HL-60/S4 treated with phorbol 12-myristate 13-acetate at 8.2 ng/mL for 4 days and 3 days (cell line): Measurements from ENCODE around the gene KCNQ5.
"Not testable (repeated sequence)": the region's sequence is repeated elsewhere in the genome, so short reads cannot be mapped to it uniquely, and the experiment has no call there.

Experiments used
- in situ Hi-C: fragments of 300-500 bp; cut with MboI; formaldehyde crosslinking; loops from 2 replicates; pipeline ENCODE4 v1.15.0; 2022; ENCODE audit warnings: low sequenced_read_pairs

KCNQ5 gene

DNA sequence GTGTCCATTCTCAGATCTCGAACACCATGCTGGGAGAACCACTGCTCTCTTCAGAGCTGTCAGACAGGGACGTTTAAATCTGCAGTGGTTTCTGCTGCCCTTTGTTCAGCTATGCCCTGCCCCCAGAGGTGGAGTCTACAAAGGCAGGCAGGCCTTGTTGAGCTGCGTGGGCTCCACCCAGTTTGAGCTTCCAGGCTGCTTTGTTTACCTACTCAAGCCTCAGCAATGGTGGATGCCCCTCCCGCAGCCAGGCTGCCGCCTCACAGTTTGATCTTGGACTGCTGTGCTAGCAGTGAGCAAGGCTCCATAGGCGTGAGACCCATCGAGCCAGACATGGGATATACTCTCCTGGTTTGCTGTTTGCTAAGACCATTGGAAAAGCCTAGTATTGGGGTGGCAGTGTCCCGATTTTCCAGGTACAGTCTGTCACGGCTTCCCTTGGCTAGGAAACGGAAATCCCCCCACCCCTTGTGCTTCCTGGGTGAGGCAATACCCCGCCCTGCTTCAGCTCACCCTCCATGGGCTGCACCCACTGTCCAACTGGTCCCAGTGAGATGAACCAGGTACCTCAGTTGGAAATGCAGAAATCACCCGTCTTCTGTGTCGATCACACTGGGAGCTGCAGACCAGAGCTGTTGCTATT, 362.4 kb downstream of the KCNQ5 start:
- in situ Hi-C loops = not testable (repeated sequence)

DNA sequence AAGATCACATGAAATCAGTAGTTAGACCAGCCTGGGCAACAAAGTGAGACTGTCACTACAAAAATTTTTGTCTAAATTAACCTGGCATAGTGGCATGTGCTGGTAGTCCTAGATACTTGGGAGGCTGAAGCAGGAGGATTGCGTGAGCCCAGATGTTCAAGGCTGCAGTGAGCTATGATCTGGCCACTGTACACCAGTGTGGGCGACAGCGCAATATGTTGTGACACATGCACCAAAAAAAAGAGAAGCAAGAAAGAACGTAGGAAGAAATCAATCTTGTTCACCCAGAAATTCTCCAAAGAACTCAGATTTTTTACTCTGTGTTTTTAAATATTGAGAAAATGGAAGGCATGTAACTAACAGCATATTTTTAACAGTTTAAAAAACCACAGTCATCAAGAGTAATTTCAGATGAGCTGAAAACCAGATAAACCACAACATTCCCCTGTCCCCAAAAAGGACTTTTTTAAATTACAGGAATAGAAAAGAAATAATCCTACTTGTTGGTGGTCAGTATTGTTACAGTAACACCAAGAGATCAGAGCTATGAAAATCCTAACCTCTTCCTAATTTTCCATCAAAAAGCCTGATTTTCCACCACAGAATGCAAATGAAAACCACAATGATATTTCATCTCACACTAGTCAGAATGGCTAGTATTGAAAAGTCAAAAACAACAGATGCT, 363.3 kb downstream of the KCNQ5 start:
- in situ Hi-C loops = no loop called here

DNA sequence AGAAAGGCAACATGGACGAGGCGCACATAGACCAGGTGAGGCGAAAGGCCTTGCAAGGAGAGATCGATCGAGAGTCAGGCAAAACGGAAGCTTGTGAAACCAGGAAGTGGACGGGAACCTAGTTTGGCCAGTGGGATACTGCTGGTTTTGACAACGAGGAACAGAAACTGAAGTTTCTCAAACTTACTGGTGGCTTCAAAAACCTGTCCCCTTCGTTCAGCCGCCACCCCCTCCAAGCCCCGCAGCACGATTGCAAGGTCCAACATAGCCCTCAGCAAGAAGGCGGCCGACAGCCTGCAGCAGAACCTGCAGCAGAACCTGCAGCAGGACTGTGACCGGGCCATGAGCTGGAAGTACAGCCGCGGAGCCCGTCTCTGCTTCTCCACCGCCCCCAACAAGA, 365.4 kb downstream of the KCNQ5 start:
- in situ Hi-C loops = no loop called here

DNA sequence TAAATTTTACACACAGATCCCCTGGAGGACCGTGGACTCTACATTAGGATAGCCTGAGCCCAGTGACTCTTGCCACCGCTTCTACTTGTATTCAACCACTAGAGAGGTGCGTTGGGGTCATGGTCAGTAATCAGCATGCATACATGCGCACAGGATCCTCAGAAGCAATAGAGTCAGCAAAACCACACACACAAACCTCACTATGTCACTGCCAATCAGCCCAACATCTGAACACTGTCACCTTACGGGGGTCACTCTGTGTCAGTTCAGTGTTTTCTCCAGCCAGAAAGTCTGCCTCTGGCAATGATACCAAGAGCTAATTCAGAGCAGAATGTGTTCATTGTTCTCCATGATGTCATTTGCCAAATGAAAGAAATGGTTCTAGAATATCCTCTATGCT, 378.1 kb downstream of the KCNQ5 start:
- in situ Hi-C loops = no loop called here

DNA sequence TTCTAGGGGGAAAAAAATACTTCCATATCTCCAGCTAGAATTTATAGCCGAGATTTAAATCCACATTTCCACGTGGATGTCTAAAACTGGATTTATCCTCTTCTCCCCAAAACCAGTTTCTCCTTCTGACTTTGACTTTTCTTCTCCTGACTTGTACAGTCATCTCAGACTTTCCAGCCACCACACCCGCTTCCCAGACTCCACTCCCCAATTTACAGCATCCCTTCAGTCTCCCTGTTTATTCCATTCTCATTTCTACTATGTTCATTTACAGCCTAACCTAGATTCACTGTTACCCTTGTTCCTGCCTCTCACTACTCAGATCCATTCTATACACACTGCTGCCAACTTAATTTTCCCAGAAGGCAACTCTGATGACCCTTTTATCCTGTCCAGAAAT, 378.6 kb downstream of the KCNQ5 start:
- in situ Hi-C loops = no loop called here

DNA sequence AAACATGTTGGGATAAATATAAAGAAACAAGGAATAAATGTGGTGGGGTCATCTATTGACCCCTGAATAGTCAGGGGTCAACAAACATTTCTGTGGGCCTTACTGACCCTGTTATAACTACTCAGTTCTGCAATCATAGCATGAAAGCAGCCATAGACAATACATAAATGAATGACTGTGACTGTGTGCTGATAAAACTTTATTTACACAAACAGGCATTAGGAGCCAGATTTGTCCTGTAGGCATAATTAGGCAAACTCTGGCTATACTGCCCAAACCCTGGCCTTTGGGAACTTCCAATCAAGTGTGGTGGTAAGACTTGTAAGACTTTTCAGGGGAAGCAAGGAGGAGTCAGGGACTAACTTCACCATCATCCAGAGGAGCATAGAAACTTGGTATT, 380.7 kb downstream of the KCNQ5 start:
- in situ Hi-C loops = no loop called here

DNA sequence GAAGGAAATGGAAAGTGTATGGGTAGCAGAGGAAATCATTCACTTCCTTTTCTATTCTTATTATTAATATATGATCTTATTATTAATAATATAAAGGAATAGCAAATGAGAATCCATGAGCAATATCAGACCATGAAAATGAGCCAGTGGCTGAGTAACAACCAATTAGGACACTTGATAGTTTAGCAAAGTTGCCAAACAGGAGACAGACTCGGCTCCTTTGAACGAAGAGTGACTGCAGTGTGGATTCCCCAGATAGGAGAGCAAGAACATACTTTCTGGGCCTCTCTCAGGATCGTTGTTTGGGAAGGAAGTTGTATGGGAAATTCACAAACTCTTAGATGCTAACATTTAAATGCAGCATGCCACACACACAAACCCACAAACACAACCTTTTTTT, 381.4 kb downstream of the KCNQ5 start:
- in situ Hi-C loops = no loop called here

DNA sequence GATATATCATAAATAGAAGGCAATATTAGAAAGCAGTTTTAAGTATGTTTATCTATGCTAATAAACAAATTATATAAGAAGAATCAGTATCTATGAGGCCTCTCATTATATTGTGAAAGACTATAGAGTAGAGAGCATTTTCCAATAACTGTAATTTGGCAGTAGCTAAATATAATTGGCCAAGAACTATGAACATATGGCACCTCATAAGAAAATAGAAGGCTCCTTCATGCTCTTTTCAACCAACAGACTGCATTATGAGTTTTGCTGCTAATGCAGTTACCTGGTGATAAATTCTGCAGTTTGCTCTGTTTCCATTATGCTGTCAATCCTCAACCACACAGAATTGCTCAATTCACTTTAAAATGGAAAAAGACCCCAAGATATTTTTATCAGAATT, 382.4 kb downstream of the KCNQ5 start:
- in situ Hi-C loops = no loop called here

DNA sequence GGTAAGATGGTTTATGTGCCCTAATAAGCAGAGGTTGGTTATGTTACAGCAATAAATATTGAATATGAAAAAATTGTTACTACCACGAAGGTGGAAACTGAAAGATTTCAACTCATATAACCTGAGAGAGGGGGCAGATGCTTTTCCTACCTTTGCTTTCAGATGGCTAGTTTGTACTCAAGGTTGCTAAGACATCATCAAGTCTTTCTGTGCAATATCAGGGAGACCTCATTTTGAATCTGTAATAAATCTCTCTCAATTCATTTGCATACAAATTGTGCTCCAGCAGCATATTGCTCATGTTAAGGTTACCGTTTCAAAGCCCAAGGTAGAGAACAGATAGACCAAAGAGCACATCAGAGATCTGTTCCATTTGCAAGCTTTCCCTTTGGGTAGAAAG, 383.0 kb downstream of the KCNQ5 start:
- in situ Hi-C loops = no loop called here

DNA sequence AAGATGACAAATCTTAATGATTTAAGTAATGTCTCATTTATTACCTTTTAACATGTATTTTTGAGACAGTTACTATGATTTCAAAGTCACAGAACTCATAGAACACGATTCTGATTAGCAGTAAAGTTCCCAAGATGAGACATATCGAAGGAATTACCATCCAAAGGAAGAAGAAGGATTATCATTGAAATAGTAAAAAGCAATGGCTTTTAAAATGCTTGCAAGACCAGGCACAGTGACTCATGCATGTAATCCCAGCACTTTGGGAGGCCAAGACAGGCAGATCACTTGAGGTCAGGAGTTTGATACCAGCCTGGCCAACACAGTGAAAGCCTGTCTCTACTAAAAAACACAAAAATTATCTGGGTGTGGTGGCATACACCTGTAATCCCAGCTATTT, 384.3 kb downstream of the KCNQ5 start:
- in situ Hi-C loops = no loop called here

DNA sequence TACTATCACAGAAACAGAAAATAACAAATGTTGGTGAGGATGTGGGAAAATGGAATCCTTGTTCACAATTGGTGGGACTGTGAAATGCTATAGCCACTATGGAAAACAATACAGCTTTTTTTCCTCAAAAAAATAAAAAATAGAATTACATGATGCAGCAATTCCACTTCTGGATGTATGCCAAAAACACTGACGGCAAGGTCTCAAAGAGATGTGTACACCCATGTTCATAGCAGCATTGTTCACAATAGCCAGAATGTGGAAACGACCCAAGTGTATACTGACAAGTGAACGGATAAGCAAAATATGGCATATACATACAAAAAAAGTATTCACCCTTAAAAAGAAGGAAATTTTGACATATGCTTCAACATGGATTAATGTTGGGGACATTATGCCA, 390.1 kb downstream of the KCNQ5 start:
- in situ Hi-C loops = no loop called here

DNA sequence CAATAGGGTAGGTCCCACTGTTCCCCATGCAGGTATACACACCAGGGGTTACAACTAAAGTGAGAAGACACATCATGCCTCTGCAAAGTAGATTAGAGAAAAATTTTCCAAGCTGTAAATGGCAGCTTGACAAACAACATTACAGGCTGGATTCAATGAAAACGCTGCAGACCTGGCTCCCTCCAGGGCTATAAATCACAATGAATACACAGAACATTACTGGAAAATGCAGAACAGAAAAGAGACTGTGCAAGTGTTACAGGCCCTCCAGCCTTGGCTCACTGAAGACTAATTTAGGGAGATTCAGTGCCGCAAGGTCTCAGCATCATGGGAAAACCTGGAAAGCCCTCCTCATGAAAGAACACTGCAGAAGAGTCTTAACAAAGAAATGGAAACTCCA, 395.6 kb downstream of the KCNQ5 start:
- in situ Hi-C loops = no loop called here

DNA sequence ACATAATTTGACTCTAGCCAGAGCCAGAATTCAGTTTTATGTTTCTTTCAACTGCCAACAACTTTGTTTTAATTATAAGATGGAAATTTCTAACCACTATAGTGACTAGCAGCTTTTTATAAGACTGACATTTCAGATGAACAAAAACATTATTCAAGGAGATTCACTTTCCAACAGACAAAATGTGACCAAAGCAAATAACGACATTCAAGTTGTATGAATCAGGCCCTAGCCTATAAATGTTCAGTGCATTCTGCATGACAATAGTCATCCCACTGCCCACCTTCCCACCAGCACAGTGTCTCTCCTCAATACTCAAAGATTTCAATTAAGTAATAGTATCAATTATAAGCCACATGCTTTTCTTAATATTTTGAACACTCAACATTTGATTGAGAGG, 402.7 kb downstream of the KCNQ5 start:
- in situ Hi-C loops = no loop called here

DNA sequence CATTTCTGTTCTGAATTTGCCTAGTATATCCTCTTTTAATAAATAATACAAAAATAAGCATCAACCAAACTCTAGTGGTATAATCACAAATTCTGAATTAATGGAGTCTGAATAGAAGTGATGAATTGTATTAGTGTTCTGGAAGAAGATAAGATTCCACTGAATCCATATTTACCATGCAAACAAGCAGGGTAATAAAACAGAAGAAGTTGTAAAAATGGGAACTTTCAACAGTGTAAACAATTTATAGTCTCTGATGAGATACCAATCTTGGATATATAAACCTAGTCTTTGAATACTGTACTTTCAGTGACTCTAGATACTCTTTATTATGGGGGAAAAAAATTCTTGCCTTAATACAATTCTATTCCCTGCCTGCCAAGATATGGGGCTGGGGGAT, 405.8 kb downstream of the KCNQ5 start:
- in situ Hi-C loops = no loop called here

DNA sequence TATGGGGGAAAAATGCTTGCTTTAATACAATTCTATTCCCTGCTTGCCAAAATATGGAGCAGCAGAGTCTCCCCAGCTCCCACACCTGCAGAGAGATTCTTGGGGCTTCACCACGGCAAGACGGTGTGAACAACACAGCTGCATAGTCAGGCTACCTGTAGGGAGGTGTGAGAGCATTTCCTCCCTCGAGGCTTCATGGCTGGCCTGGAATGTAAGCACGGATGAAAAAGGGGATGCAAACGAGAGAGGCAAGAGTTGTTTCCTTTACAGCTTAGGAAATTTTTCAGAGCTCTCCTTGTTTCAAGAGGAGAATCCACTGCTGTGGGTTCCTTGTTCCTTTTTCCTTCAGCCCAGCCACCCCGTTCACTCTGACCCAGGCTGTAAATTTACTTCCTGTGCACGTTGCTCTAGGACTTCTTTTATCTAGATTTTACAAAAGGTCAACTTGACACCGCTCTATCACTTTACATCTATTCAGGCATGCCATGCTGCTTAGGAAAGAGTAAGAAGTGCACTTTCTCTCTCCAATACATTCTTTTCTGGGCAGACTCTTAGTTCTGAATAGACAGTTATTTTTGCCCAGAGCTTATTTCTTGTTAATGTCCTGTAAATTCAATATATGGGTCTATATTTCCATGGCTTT, 406.4 kb downstream of the KCNQ5 start:
- in situ Hi-C loops = no loop called here

DNA sequence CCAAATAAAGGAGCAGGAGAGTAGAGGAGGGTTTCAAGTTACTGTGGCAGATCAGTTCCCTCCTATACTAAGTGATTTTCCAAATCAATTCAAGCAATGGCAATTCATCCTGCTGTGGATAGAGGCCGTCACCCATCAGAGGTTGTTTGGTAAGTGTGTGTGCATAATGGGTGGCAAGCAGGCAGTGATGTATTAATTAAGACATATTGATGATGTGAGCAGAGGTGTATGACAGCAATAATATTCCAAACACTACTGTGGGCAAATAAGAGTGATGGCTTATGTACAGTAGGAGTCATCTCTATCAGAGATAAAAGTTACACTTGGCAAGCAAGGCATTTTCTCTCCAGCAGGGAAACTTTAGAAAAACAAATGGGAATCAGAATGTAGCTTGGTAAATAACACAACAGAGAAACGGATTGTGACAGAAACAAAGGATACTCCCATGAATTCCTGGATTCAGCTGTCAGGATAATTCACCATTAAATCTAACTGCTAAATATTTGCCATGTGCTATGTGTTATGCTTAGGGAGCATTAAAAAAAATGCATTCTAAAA, 407.1 kb downstream of the KCNQ5 start:
- in situ Hi-C loops = no loop called here

DNA sequence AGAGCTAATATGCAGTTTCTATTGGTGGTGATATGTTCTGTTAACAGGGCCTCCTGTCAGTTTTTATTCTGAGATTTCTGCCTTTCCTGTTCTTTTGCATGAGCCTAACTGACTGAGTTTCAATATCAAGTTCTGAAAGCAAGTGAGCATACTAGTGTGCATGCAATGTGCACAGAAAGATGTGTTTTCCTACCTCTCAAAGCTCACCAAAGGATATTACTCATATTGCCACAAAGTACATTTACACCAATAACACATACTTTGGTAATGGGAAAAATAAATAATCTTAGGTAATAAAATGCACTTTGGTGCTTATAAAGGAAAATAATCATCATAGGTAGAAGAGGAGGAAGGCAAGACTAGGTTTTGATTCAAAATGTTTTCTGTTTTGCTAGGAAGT, 408.4 kb downstream of the KCNQ5 start:
- in situ Hi-C loops = no loop called here

DNA sequence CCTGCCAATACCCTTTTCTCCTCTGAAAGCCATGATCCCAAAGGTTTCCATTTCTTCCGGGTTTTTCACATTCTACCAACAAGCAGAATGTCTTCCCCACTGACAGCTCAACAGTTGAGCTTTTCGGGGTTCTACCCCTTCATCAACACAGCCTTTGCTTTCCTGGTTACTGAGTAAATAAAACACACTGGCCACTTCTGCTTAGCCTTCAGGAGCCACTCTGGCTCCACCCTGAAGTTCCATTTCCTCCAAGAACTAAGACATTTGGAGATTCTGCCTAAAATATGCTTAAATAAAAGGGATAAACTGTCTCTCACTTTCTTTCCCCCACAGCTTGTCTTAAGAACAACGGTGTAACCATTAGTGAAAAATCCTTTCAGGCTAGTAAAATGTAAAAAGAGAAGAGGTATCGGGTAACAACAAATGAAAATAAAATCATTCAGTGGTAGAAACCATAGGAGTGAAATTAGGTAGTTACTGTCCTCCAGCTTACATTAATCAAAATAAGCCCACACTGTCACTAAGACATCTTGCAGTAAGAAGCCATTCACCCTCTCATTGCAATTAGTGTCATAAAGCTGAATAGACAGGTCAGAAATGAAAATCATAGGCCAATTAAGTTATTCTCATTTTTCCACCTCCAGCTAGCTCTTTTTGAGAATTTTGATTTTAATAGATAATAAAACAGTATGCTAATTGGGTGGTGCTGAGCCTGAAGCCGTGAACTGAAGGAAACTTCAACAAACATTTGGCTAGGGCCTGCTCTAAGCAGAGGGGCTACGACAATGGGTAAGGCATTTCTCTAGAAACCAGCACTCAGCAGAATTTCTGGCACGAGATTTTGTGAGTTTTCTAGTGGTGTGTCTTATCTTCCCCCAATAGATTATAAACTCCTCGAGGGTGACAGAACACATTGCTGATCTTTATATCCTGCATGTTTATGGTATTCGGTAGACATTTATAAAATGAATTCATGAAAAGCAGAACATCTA, 409.2 kb downstream of the KCNQ5 start:
- in situ Hi-C loops = no loop called here

DNA sequence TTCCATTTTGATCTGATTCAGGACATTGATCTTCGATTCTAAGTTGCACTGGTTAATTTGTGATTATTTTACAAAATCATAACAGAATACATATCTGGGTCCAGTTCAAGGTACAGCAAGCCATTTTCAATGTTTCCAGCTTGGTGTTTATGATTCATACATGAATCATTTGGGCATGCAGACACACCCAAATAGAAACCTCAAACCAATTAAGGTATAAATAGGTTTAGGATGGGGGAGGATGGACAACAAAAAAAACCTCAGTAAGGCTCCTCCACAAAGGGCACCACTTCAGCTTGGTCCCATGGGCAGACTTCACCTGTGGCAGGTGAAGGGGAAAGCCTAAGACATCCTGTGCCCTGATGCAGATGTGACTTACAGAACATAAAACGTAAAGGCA, 410.7 kb downstream of the KCNQ5 start:
- in situ Hi-C loops = no loop called here

DNA sequence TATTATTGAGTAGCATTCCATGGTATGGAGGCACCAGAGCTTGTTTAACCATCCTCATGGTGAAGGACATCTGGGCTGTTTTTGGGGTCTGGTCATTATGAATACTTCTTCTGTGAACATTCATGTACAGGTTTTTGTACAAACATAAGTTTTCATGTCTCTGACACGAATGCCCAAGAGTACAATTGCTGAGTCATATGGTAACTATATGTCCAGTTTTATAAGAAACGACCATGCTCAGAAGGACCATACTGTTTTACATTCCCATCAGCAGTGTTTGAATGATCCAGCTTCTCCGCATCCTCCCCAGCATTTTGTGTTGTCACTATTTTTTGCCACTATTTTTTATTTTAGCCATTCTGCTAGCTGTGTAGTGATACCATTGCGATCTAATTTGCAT, 414.8 kb downstream of the KCNQ5 start:
- in situ Hi-C loops = no loop called here

DNA sequence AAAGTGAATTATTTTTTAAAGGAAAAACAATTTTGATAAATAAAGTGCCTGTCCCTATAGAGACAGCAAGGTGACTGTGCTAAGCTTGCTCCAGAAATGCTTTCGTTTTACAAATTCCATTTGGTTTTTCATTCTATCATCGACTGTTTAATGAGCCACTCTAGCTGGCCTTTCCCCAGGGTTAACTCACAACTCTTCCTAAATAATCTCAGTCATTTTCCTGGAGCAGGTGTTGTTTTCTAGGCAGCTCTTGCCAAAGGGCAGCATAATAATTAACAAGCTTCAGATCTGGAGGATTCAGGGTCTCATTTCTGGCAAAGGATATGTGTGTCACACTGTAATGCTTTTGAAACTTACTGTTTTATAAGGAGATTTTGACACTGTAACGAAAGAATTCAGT, 419.2 kb downstream of the KCNQ5 start:
- in situ Hi-C loops = no loop called here
